Activated CD4-positive, alpha-beta memory T cell treated with anti-CD3 and anti-CD28 coated beads for 36 hours (primary cell): ENCODE measurements around the gene GALNT14. TPM values are rescaled to one million over a fixed set of nuclear protein-coding genes. Genes with fewer than 3 reads are reported as not detected.

Experiments
- CTCF ChIA-PET: fragments of 350-600 bp; sonication (Branson Sonifier 250); formaldehyde crosslinking; loops from one replicate; lab custom pipeline; 2021; ENCODE audit warnings: antibody characterized with exemption, inconsistent platforms; lab: Charles Lee
- POLR2A ChIA-PET: fragments of 350-600 bp; sonication (Branson Sonifier 250); formaldehyde crosslinking; loops from one replicate; lab custom pipeline; 2021; ENCODE audit warnings: antibody characterized with exemption; lab: Charles Lee
- DNase-seq: peaks from one replicate; pipeline ENCODE4 v3.0.0-alpha.2; 2020
- H3K27ac Mint-ChIP-seq: one replicate; pipeline ENCODE4 v1.8.0; 2021; ENCODE audit warnings: mixed read lengths
- H3K27me3 Mint-ChIP-seq: one replicate; pipeline ENCODE4 v1.8.0; 2021; ENCODE audit warnings: mixed read lengths
- H3K36me3 Mint-ChIP-seq: one replicate; pipeline ENCODE4 v1.8.0; 2021; ENCODE audit warnings: mixed read lengths
- H3K4me1 Mint-ChIP-seq: one replicate; pipeline ENCODE4 v1.8.0; 2021; ENCODE audit warnings: low read depth, mixed read lengths
- H3K4me3 Mint-ChIP-seq: one replicate; pipeline ENCODE4 v1.8.0; 2021; ENCODE audit warnings: mild to moderate bottlenecking, mixed read lengths
- H3K9me3 Mint-ChIP-seq: one replicate; pipeline ENCODE4 v1.8.0; 2021; ENCODE audit warnings: mixed read lengths
- intact Hi-C: fragments of 100-400 bp; cut with micrococcal nuclease; formaldehyde crosslinking; loops from one replicate; pipeline ENCODE4 v1.15.1; 2023
- total RNA-seq, 2 experiments: library from RNA; stranded (reverse); gene quantifications; one replicate each; pipeline ENCODE4 v1.2.3, GENCODE V29; 2021

Gene GALNT14
- total RNA-seq, 2 experiments from 2014 or later: 0.43 to 0.44 TPM

- intact Hi-C loops: loop anchor here (10.0 kb wide), 1 partner anchor 656 kb away; no protein-coding TSS in a partner anchor
- POLR2A ChIA-PET: no interaction called here
These were observed 277.5 kb downstream of the GALNT14 start for GRCh38 chr2:30860726-30861125.

More at GRCh38 chr2:30860726-30861125, 277.5 kb downstream of the GALNT14 start:
- Mint-ChIP-seq H3K27me3 (no peaks in the 10 kb centered on the region), H3K4me3 (no peak overlapping the region), H3K4me1 (peaks cover under 1% of the 10 kb centered on the region), H3K27ac (no peak overlapping the region), H3K36me3 (no peaks in the 10 kb centered on the region), H3K9me3 (no peaks in the 10 kb centered on the region)
- no peak for DNase-seq
- CTCF ChIA-PET: interaction anchor here (0.5 to 8.0 kb wide), 8 partner anchors 28 to 830 kb away, joined by 3 to 83 read pairs (median 4); no protein-coding TSS in a partner anchor

Other genes starting within 250 kb of the GALNT14 start
- gene CAPN14, start 79.1 kb upstream of the GALNT14 start, total RNA-seq: under 1 TPM; 0.19 to 0.39 TPM
- gene EHD3, start 95.7 kb upstream of the GALNT14 start, total RNA-seq: 1 to 10 TPM; 1.4 to 1.5 TPM